Activated CD4-positive, alpha-beta T cell treated with anti-CD3 and anti-CD28 coated beads, Interleukin-2, Interleukin-6, amounts not matched to agents 100 ng/mL and 50 ng/mL, durations not matched to agents 16 hours and 8 hours (primary cell): Measurements from ENCODE around the gene SNAPC1.
"Not testable (repeated sequence)": the region's sequence is repeated elsewhere in the genome, so short reads cannot be mapped to it uniquely, and the experiment has no call there.

Experiments
- DNase-seq: peaks from one replicate; pipeline ENCODE4 v3.0.0-alpha.2; 2020

Gene SNAPC1

DNA sequence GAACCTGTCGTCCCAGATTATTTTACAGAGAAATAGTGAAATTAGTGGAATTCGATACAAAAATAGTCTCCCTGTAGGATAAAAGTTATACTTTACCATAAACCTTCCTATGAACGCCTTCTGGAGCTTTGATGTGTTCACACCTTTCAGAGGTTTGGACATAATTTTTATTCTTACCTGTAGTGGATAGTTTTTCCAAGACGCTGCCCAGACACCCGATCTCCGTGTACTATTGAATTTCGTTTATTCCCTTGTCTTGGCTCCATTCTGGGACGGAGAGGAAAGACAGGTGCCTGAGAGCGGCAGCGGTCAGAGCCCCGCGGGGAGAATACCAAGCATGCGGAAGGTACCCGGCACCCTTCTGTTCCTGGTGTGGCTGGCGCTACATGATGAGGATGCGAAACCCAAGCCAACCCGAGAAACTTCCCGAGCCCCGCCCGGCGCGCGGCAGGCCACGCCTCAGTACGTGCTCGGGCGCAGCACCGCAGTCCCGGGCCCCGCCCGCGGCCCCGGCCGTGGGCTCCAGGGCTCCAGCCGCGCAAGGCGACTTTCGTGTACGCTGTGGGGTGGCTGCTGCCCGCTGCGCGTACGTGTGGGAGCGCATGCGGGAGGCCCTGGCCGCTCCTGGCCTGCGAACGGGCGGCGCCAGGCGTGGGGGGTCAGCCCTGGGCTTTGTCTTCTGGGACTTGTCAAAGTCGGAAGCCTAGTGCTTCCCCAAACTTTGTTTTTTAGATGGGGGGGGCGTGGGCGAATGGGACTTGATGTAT lies 11.3 kb upstream of the SNAPC1 start:
- peak; percentile 91 for DNase-seq

DNA sequence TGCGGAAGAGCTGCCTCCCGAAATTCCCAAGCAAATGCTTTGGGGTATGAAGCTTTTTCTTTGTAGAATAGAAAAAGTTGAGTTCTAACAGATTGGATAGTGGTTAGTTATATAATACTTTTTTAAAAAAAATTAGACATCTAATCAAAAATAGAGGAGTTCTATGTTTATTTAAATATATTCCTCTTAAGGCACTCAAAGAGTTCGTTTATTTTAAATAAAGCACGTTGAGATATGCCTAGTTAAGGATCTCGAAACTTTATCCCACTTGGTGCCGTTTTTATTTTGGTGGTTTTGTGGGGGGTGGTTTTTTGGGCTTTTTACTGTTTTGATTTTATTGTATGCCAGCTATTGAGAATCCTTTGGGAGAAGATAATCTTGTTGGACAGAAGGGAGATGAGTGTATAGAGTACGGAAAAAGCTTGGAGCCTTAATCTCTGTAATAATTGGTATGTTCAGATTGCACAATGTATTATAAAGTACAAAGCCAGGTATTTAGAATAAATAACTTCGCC lies 10.7 kb upstream of the SNAPC1 start:
- no peak for DNase-seq

DNA sequence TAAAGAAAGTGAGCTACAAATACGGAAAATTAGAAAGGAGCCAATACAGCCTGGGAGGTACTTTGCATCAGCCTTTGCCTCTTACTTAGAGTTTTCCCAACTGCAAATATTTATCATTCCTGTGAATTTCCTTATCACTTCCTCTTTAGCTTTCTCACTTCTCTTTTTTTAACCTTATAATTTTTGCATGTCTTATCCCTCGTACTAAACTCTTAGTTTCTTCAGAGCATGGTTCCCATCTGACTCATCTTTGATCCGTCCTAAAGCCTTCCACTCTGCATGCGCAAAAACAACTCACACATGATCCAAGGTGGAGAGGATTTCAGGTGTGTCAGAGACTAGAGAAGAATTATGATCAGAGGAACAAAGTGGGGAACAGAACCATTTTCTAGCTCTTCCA lies 9.6 kb upstream of the SNAPC1 start:
- DNase-seq = no peak

DNA sequence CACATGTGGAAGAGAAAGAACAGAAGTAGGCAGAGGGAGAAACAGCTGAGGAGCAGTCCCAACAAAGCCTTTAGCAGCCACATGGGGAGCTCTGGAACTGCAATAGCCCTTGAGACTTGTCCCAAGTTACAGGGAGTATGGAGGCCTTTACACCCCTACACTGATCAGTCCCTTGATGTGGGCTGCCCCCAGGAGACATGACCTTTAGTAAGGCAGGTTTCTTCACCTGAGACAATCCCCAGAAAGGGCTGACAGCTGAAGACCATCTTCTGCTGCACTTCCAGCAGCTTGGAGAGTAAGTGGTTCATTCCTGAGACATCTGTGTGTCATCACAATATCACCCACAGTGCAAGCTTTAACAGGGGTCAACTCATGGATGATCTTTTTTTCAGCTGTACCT lies 8.6 kb upstream of the SNAPC1 start:
- DNase-seq = no peak

DNA sequence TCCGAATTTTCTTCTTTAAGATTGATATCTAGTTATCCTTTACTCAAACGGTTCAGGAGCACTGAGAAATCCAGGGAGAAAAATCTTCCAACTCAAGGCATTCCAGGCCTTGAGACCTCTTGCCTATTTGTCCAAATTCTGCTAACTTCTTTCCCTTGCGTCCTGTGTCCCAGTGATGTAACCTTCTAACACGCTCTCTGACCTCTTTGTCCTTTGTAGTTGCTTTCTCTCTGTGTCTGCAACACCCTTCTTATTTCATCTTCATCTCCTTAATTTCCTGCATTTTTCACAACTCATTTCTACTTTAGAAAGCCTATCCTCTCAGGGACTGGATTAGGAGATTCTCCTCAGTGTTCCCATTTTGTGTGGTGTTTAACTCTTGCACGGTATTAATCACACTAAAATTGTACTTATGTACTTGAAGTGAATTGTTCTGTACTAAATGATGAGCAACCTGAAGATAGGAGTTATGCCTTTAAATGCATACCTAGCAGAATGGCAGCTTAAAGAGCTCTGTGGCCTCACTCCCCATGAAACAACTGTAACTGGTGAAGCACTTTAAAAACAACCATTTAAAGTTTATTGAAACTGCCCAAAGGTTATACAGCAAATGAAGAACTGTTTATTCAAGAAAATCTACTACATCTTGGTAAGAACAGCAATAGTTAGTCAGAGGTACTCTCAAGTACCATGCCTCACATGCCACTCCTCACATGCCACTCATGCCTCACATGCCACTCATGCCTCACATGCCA lies 7.4 kb upstream of the SNAPC1 start:
- no peak for DNase-seq

DNA sequence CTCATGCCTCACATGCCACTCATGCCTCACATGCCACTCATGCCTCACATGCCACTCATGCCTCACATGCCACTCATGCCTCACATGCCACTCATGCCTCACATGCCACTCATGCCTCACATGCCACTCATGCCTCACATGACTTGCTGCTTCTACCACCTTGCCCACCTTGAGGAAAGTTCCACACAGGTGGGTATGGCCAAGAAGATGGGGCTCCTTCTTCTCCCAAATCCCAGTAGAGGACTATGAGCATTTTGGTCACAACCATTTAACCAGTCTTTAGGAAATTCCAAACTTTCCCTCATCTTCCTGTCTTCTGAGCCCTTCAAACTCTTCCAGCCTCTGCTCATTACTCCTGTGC lies 6.9 kb upstream of the SNAPC1 start:
- not testable (repeated sequence) for DNase-seq

DNA sequence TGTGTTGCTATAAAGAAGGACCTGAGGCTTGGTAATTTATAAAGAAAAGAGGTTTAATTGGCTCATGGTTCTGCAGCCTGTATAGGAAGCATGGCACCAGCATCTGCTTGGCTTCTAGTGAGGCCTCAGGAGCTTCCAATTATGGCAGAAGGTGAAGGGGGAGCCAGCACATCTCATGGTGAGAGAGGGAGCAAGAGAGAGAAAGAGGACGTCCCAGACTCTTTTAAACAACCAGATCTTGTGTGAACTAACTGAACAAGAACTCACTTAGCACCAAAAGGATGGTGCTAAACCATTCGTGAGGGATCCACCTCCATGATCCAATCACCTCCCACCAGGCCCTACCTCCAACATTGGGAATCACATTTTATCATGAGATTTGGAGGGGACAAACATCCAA lies 6.1 kb upstream of the SNAPC1 start:
- DNase-seq = no peak

DNA sequence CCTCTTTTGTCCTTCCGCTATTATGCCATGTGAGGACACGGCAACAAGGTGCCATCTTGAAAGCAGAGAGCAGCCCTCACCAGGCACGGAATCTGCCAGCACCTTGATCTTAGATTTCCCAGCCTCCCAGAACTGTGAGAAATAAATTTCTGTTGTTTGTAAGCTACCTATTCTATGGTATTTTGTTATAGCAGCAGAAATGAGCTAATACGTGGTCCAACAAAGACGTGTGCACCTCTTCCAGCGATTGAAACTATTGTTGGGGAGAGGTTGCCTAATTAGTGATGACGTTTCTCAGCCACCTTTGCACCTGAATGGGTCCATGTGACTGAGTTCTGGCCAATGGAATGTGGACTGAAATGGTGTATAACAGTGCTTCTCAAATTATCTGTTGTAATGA lies 2.3 kb upstream of the SNAPC1 start:
- DNase-seq = no peak

DNA sequence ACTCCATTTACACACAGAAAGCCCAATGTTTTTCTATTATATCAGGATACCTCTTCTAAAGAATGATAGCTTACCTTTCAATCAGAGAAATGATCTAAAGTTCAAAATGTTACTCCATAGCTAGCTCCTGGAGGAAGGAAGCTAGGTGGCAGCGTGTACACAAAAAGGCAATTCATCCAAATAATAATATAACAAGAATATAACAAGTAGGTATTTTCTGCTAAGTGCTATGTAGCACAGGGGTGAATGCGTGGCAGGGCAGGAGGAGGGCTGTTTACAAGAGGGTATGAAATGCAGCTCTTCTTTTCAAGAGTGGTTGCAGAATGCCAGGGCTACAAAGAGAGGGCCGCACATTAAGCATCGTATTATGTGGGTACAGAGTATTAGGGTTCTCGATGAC lies 663 bp upstream of the SNAPC1 start:
- DNase-seq = no peak

DNA sequence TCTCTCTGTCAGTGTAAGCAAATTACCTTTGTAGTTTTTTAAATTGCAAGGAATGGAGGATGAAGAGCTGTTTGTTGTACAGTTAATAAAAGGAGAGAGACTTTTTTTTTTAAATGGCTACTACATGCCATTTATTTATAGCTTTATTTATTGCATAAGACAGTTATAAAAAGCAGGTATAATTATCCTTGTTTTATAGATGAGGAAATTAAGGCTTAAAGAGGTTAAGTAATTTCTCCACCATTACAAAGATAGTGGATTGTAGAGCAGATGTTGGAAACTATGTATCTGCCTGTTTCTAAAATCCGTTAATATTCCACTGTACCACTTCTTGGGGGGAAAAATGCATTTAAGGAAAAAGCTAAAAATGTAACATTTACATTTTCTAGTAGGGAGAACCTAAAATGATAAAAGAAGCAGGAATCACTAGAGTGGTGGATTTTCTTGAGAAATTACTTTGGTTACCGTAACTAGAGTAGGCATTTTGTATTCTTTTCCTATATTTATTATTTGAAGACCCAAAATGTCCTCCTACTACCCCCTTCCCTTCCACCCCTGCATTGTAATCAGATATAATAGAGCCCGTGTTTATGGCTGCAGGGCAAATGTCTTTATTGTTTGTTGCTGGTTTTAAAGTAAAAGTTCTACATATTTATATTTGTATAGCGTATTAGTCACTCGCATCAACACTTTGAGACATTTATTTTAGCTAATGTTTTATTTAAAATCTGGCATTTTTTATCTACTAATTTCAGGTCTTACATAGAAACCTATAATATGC lies 2.3 kb downstream of the SNAPC1 start:
- DNase-seq = no peak

DNA sequence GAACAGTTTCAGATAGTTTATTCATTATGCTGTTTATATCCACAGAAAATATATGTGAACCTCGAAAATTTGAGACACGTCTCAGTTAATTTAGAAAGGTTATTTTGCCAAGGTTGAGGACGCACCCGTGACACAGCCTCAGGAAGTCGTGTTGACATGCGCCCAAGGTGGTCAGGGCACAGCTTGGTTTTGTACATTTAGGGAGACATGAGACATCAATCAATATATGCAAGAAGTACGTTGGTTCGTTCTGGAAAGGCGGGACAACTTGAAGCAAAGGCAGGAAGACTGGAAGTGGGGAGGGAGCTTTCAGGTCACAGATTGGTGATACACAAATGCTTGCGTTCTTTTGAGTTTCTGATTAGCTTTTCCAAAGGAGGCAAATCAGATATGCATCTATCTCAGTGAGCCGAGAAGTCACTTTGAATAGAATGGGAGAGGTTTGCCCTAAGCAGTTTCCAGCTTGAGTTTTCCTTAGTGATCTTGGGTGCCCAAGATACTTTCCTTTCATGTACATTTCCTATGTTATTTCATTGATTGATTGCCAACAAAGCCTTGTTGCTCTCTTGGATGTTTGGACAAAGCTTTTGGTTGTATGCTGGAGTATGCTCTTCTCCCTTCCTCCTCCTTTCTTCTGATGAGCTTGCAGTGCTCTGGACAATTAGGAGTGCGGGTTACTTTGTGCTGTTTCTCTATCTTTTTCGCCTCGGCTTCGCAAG lies 3.2 kb downstream of the SNAPC1 start:
- no peak for DNase-seq

DNA sequence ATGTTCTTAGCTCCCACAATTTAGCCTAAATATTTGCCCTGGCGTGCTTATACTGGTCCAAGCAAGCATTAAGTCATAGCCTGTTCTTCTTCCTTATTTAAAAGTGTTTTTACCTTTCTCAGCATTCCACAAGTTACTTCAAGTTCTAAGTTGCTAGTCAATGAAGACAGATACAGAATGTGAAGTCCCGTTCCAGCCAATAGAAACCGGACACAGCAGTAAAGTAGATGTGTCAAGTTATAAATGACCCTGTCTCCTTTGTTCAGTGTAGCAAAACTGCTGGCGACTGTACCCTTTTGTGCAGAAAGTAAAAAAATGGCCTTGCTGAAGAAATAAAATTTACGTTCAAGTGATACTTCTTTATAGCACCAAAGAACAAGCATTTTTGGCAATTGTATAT lies 3.9 kb downstream of the SNAPC1 start:
- no peak for DNase-seq

DNA sequence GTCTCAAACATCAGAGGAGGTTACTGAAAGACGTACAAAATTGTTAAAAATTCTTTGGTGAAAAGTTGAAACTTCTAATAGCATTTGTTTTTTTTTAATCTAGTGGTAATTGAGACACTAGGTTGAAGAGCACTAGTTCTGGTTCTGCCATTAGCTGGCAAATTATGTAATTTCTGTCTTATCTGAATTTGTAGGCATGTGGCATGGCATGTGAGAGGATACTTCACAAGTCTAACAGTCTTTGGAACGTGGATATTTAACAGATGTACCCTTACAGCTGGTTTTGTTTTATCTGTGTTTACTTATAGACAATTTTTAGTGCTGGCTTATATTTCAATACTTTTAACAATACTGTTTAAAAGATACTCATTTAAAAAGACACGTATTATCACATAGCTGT lies 6.0 kb downstream of the SNAPC1 start:
- DNase-seq = no peak

DNA sequence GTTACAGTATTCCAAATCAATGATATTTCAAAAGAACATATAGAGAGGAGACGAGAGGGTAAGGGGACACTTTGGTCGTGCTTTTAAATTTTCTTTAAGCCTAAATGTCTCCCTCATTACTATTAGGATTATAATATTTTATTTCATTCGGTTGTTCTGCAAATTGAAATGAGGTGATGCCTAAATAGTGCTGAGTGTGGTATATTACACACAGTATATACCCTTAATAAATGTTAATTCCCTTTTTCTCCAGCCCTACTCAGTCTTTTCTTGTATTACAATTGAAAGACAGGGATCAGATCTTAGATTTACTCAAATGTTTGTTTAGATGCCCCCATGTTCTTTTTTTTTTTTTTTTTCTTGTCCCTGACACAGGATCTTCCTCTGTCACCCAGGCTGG lies 7.7 kb downstream of the SNAPC1 start:
- no peak for DNase-seq

DNA sequence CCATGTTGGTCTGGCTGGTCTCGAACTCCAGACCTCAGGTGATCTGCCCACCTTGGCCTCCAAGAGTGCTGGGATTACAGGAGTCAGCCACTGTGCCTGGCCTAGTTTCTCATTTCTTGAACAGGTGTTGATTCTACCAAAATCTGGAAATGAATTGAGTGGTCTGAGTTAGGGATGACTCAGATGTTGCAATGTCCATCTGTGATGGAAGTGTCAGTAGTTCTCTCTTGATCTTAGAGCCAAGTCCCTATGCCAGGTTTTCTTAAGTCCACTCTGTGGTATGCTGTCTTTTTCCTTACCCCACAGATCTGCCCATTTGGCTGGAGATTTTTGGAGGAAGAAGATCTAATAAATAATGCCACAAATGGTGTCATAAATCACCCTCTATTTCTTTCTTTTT lies 12.6 kb downstream of the SNAPC1 start:
- no peak for DNase-seq

DNA sequence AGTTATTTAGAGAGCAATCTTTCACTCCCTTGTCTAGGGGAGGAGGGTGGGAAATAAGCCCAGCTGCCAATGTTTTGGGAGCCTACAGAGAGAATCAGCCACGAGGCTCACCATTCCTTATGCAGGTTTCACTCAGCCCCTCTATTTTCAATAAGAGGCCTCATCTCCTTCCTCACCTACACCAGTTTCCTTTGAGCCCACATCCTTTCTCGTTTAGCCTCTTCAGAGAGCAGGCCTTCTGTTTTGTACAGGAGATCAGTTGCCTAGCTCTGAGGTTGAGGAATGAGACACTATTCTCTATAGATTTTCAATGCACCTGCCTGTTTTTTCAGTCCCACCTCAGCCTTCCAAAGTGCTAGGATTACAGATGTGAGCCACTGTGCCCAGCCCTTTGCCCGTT lies 17.9 kb downstream of the SNAPC1 start:
- peak; percentile 53 for DNase-seq

DNA sequence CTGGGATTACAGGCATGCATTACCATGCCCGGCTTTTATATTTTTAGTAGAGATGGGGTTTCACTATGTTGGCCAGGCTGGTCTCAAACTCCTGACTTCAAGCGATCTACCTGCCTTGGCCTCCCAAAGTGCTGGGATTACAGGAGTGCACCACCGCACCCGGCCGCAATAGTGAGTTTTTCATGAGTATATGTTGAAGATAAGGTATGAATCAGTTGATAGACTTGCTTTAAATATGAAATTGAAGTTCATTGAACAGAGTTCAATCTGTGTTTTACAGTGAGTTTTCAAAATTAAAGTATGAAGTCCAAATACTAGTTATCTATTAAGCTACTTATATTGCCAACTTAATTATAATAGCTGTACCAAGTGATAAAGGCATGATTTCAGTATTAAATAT lies 35.1 kb downstream of the SNAPC1 start:
- DNase-seq = no peak

DNA sequence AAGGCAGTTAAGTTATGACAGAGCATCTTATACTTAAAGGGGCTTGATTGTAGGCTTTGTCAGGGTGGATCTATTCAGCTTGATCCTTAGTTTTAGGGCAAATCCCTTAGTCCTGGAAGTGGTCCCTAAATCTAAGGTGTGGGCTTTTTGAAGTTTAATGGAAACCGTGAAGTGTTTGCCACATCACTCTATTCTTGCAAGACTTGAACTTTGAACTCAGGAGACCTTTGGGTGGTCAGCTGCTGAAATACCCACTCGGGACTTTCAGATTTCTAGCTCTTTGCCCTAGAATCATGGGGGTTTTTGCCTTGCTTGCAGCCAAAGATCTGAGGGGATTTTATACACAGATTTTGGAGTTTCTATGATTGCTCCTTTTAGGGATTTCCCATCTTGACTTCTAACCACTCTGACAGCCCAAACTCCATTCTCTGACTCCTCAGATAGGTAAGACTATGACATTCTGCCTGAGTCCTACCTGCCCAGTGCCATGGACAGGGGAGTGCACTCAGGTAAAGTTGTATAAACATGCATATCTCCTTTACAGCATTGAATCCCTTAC lies 39.9 kb downstream of the SNAPC1 start:
- DNase-seq = no peak

DNA sequence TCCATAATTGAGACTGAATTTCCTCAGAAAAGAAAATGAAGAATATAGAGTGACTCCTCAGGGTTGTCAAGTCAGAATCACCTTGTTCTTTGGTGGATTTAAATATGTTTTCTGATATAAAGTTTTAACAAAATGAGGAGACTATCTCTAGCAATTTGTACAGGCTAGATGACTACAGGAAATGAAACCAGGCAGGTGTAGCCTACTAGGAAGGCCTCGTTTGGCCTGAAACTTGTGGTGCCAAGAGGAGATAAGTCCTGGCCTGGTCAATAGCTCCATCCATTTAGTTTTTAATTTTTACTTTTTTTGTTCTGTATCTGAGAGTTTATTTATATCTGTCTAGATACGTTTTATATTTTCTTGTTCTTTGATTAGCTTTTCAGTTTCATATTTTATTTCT lies 41.5 kb downstream of the SNAPC1 start:
- DNase-seq = no peak

DNA sequence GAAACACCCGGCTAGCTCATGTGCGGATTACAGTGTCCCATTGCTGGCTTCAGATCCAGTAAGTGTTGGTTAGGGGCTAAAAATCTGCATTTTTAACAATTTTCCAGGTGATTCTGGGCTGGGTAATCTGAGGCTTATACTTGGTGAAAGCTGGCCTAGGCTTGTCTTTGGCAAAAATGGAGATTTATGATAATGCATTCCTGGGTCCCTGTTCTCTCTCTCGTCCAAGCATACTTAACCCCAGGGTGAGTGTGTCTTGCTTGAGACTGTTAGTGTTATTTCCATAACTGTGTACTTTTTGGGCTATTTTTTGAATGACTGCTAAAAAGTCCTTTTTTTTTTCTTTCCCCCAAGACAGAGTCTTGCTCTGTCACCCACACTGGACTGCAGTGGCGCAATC lies 43.2 kb downstream of the SNAPC1 start:
- DNase-seq = no peak

DNA sequence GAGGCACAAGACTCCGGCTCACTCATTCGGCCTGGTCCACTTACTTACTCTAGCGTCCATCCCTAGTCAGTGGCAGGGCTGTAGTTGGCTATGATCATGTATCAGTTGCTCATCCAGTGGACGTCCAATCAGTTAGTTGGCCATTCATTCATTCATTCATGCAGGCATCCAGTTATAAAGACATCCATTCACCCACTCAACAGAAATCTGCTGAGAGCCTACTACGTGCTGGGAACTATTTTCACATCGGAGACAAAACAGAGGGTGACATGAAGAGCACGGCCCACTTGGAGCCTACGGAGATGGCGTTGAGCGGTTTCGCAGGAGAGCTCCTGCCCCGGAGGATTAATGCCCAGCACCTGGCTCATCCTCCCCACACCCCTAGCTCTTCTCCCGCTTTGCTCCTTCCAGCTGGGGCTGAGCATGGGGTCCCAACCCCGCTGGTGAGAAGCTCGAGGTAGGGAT lies 49.7 kb downstream of the SNAPC1 start:
- no peak for DNase-seq

DNA sequence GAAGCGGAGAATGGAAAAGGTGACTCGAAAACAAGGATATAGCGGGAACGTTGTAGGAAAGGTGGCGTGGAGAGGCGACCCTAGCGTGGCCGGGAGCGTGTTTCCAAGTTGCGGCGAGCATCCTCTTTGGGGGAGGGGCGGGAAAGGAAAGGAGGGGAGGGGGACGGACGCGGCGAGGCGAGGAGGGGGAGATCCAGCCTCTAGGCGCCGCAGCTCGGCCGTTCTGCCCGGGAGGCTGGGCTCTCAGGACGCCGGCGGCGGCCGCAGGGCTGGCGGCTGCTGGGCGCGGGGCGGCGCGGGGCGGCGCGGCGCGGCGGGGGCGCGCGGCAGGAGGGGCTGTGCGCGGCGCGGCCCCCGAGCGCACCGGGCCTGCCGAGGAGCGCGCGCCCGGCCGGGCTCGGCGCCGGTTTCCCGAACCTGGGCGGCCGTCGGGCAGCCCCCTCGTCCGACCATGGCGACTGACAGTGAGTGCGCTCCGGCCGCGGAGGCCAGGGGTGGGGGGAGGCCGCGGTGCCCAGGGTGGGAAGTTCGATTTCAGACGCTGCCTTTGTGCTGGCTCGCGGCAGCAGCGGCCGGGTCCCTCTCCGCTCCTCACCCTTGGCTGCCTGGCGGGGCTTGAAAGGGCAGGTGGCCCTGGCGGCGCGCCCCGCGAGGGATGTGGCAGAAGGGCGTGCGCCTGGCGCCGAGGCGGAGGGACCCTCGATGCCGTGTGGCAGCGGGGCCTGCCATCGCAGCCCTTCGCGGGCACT lies 50.3 kb downstream of the SNAPC1 start, which contains the start of gene SYT16:
TSS of gene SYT16 (plus strand) at position 357 of the 749 bp plus-strand sequence.
- no peak for DNase-seq
